OCI-M1 (cell line): ENCODE results near the gene DCHS2.

ENCODE experiments used
- DNase-seq: peaks from one replicate; lab custom pipeline; 2025; lab: John Stamatoyannopoulos, UW

DCHS2 gene

GRCh38 chr4:154319736-154320135, 171.9 kb downstream of the DCHS2 start:
- no peak for DNase-seq

- no peak for DNase-seq
Measured at GRCh38 chr4:154317201-154317999, 174.2 kb downstream of the DCHS2 start.

- DNase-seq, result no peak
Measured at GRCh38 chr4:154315741-154316140, 175.9 kb downstream of the DCHS2 start.

GRCh38 chr4:154314248-154314647, 177.4 kb downstream of the DCHS2 start:
- DNase-seq, result peak; percentile 76

- DNase-seq, result no peak
Measured at GRCh38 chr4:154313004-154313585, 178.5 kb downstream of the DCHS2 start.

- no peak for DNase-seq
Measured at GRCh38 chr4:154312246-154312645, 179.4 kb downstream of the DCHS2 start.

- no peak for DNase-seq
Measured at GRCh38 chr4:154310578-154310977, 181.0 kb downstream of the DCHS2 start.

GRCh38 chr4:154308207-154308606, 183.4 kb downstream of the DCHS2 start:
- DNase-seq, result no peak

GRCh38 chr4:154307451-154307850, 184.1 kb downstream of the DCHS2 start:
- DNase-seq, result no peak

GRCh38 chr4:154305616-154306015, 186.0 kb downstream of the DCHS2 start:
- no peak for DNase-seq

GRCh38 chr4:154304679-154305078, 186.9 kb downstream of the DCHS2 start:
- no peak for DNase-seq

GRCh38 chr4:154294652-154295350, 196.8 kb downstream of the DCHS2 start:
- DNase-seq, result no peak

GRCh38 chr4:154293427-154293826, 198.2 kb downstream of the DCHS2 start:
- no peak for DNase-seq

- no peak for DNase-seq
Measured at GRCh38 chr4:154292589-154292988, 199.0 kb downstream of the DCHS2 start.

- no peak for DNase-seq
Measured at GRCh38 chr4:154277172-154277571, 214.4 kb downstream of the DCHS2 start.

- no peak for DNase-seq
Measured at GRCh38 chr4:154276496-154276895, 215.1 kb downstream of the DCHS2 start.

GRCh38 chr4:154254999-154255398, 236.6 kb downstream of the DCHS2 start:
- DNase-seq, result peak; percentile 20

- no peak for DNase-seq
Measured at GRCh38 chr4:154234576-154234975, 257.0 kb downstream of the DCHS2 start.

- DNase-seq, result no peak
Measured at GRCh38 chr4:154231806-154232478, 259.7 kb downstream of the DCHS2 start.

- DNase-seq, result no peak
Measured at GRCh38 chr4:154230723-154231122, 260.9 kb downstream of the DCHS2 start.

- no peak for DNase-seq
Measured at GRCh38 chr4:154230091-154230490, 261.5 kb downstream of the DCHS2 start.

- no peak for DNase-seq
Measured at GRCh38 chr4:154222875-154223274, 268.7 kb downstream of the DCHS2 start.

- DNase-seq, result no peak
Measured at GRCh38 chr4:154218051-154218450, 273.5 kb downstream of the DCHS2 start.
